Cardiac septum (tissue), 1 donor: ENCODE data around the gene DMAC2. TPM values are rescaled to one million over a fixed set of nuclear protein-coding genes. Genes with fewer than 3 reads are reported as not detected.

Experiments
- DNase-seq: peaks from one replicate; pipeline ENCODE4 v3.0.0-alpha.2; 2020; ENCODE audit warnings: low spot score
- intact Hi-C: fragments of 100-400 bp; cut with DNase I; formaldehyde crosslinking; loops from one replicate; pipeline ENCODE4 v1.14.0; 2022
- total RNA-seq: library from RNA; stranded (reverse); fragmentation: NEBNext Ultra II Directional; extraction: Animal tissue kit (Norgen Biotek cat#: 25700); gene quantifications from one replicate; pipeline ENCODE4 v1.2.1, GENCODE V29; 2021
- donor health status: DM: no; HTN: no; CAD: no.

Gene DMAC2
- total RNA-seq, 1 donor from 2014 or later, result 84.4 TPM

GRCh38 chr19:41426116-41426841 lies 13.4 kb downstream of the DMAC2 start:
- no peak for DNase-seq
- intact Hi-C loops, result loop anchor here (2.0 to 5.0 kb wide), 3 partner anchors 15 to 164 kb away; partner anchors contain the start of gene HNRNPUL1

GRCh38 chr19:41425174-41426115 lies 14.3 kb downstream of the DMAC2 start:
- intact Hi-C loops, result loop anchor here (2.0 to 5.0 kb wide), 3 partner anchors 15 to 163 kb away; partner anchors contain the start of gene HNRNPUL1

GRCh38 chr19:41424335-41425173 lies 15.2 kb downstream of the DMAC2 start:
- intact Hi-C loops, result loop anchor here (5.0 kb wide), 2 partner anchors 97 to 162 kb away; partner anchors contain the start of gene HNRNPUL1
- DNase-seq, result no peak

More at GRCh38 chr19:41425174-41426115, 14.3 kb downstream of the DMAC2 start:
- DNase-seq, result no peak

GRCh38 chr19:41422955-41423354 lies 16.8 kb downstream of the DMAC2 start:
- intact Hi-C loops, result no loop called here
- DNase-seq, result no peak

GRCh38 chr19:41422456-41422855 lies 17.3 kb downstream of the DMAC2 start:
- intact Hi-C loops, result no loop called here
- no peak for DNase-seq

GRCh38 chr19:41421973-41422372 lies 17.7 kb downstream of the DMAC2 start:
- DNase-seq, result no peak
- intact Hi-C loops, result no loop called here

GRCh38 chr19:41421314-41421713 lies 18.4 kb downstream of the DMAC2 start:
- DNase-seq, result no peak
- intact Hi-C loops, result no loop called here

GRCh38 chr19:41420101-41420880 lies 19.4 kb downstream of the DMAC2 start:
- intact Hi-C loops, result no loop called here
- no peak for DNase-seq

GRCh38 chr19:41416194-41416674 lies 23.5 kb downstream of the DMAC2 start:
- intact Hi-C loops, result no loop called here

GRCh38 chr19:41415154-41415571 lies 24.5 kb downstream of the DMAC2 start:
- intact Hi-C loops, result no loop called here
- DNase-seq, result no peak

More at GRCh38 chr19:41416194-41416674, 23.5 kb downstream of the DMAC2 start:
- no peak for DNase-seq

GRCh38 chr19:41414461-41414860 lies 25.3 kb downstream of the DMAC2 start:
- DNase-seq, result no peak
- intact Hi-C loops, result no loop called here

- DNase-seq, result no peak
- intact Hi-C loops, result no loop called here
Measured at GRCh38 chr19:41413947-41414346, 25.8 kb downstream of the DMAC2 start.

GRCh38 chr19:41412953-41413352 lies 26.8 kb downstream of the DMAC2 start:
- intact Hi-C loops, result no loop called here

GRCh38 chr19:41411968-41412265 lies 27.8 kb downstream of the DMAC2 start:
- intact Hi-C loops, result loop anchor here (2.0 kb wide), 1 partner anchor 15 kb away; the partner anchor contains the start of gene B3GNT8

More at GRCh38 chr19:41412953-41413352, 26.8 kb downstream of the DMAC2 start:
- DNase-seq, result no peak

GRCh38 chr19:41411100-41411967 lies 28.4 kb downstream of the DMAC2 start:
- intact Hi-C loops, result loop anchor here (2.0 kb wide), 1 partner anchor 15 kb away; the partner anchor contains the start of gene B3GNT8
- DNase-seq, result no peak

More at GRCh38 chr19:41411968-41412265, 27.8 kb downstream of the DMAC2 start:
- DNase-seq, result peak; percentile 87

GRCh38 chr19:41410336-41411054 lies 29.2 kb downstream of the DMAC2 start:
- DNase-seq, result no peak
- intact Hi-C loops, result loop anchor here (2.0 kb wide), 1 partner anchor 16 kb away; the partner anchor contains the start of gene B3GNT8

- intact Hi-C loops, result no loop called here
- no peak for DNase-seq
Measured at GRCh38 chr19:41409288-41409687, 30.4 kb downstream of the DMAC2 start.
